Activated CD4-positive, alpha-beta T cell treated with anti-CD3 and anti-CD28 coated beads, Interleukin-2, amount 50 U/mL, for 16 hours (primary cell): Measurements from ENCODE around the gene KIF1A.
"Not testable (repeated sequence)": the region's sequence is repeated elsewhere in the genome, so short reads cannot be mapped to it uniquely, and the experiment has no call there.

ENCODE experiments used
- DNase-seq: peaks from one replicate; pipeline ENCODE4 v3.0.0-alpha.2; 2020

KIF1A gene

DNA sequence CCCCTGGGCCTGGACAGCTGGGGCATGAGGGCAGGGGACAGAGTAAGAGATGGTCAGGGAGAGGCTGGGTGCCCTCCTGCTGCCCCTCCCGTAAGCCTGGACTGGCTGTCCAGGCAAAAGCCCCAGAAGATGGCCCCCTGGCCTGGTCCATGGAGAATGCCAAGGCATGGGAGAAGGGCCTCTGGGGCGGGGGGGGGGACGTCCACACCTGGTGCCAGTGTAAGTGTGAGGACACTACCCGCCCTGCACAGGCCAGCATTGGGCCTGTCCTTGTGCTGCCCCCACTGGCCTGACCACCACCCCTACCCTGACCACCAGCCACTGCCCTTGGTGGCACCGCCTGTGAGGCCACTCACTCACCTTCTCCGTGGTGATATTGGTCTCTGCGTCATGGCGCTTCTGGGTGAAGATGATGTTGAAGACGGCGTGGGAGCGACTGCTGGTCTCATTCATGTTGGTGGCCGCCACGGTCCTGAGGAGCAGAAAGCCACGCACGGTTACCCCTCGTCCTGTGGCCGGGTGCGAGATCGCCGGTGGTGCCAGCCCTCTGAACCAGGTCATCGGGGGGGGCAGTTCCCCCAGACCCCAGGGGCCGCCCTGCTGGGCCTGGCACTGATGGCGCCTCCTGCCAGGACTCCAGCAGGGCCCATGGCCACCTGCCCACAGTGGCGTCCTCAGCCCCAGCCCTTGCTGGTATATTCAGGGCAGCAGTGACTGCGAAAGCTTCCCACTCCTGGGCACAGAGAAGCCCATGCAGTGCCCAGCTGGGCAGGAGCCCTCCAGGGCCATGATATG, 35.2 kb downstream of the KIF1A start:
- DNase-seq, result no peak

DNA sequence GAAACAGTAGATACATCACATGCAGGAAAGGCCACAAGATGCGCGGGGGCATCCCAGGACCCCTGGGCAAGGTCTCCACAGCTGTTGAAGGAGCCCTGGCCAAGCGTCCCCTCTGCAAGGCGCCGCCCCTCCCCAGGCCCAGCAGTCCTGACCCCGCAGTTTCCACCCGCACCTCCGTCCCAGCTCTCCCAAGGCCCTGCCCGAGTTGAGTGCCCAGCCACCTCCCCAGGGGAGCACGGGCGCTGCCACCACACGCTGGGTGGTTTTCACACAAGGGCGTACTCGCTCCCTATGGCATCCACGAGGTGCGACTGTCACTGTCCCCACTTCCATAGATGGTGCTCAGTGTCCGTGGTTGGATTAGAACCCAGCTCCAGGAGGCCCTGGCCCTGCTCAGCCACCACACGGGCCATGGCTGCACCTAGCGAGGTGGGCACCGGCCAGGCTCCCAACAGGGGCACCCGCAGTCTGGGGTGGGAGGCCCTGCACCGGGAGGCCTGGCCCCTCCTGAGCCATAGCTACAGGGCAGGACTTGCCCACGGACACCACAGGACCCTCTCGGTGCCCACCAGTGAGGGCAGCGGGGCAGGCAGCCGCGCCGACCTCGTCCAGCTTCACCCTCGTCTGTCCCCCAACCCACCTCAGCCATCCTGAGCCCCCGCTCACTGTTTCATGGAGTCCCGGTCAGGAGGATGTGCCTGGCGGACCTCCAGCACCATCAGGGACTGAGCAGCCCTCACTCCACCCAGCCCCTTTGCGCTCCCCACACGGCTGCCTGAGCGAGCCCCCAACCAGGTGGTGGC, 36.0 kb downstream of the KIF1A start:
- DNase-seq, result no peak

- no peak for DNase-seq
Measured at GRCh38 chr2:240782886-240783818, 36.9 kb downstream of the KIF1A start.

- DNase-seq, result no peak
Measured at GRCh38 chr2:240782221-240782885, 37.7 kb downstream of the KIF1A start.

DNA sequence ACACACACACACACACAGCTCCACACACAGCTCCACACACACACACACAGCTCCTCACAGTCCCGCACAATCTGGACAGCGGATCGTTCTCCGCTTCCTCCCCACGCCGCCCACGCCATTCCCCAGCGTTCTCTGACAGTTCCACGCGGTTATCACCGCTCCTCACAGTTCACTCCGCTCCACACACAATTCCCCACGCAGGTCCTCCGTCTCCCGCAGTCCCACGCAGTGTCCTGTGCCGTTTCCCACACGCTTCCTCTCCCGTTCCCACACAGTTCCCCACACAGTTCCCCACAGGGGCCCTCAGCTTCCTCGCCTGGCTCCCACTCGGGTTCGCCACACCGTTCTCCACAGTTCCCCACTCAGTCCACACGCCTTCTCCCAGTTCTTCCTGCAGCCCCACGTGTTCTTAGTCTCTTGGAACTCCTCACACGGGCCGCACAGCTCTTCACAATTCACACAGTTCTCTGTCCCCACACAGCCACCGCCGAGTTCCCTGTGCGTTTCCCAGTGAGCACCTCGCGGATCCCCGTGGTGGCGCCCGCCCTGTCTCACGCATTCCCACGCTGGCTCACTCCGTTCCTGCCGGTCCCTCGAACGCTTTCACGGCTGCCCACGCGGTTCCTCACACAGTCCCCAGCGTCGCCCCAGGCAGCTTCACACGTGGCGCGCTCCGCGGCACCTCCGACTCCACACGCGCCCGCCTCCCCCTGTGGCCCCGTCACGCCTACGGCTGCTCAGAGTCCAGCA, 38.4 kb downstream of the KIF1A start:
- DNase-seq, result no peak

- no peak for DNase-seq
Measured at GRCh38 chr2:240780023-240780700, 39.9 kb downstream of the KIF1A start.

GRCh38 chr2:240779250-240779832, 40.7 kb downstream of the KIF1A start:
- not testable (repeated sequence) for DNase-seq

DNA sequence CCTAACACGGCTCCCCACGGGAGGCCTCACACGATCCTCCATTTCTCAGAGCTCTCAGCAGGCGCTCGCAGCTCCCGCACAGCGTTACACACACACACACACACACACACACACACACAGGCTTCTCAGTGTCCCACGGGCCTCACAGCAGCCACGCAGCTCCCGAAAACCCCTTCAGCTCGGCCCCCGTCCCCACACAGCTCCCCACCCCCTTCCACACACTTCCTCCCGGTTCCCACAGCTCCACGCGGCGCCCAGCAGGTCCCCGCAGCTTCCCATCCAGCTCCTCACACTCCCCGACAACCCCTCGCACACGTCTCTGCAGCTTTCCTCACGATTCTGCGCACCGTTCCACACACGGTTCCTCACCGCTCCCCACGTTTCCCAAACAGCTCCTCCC, 41.6 kb downstream of the KIF1A start:
- DNase-seq, result no peak

DNA sequence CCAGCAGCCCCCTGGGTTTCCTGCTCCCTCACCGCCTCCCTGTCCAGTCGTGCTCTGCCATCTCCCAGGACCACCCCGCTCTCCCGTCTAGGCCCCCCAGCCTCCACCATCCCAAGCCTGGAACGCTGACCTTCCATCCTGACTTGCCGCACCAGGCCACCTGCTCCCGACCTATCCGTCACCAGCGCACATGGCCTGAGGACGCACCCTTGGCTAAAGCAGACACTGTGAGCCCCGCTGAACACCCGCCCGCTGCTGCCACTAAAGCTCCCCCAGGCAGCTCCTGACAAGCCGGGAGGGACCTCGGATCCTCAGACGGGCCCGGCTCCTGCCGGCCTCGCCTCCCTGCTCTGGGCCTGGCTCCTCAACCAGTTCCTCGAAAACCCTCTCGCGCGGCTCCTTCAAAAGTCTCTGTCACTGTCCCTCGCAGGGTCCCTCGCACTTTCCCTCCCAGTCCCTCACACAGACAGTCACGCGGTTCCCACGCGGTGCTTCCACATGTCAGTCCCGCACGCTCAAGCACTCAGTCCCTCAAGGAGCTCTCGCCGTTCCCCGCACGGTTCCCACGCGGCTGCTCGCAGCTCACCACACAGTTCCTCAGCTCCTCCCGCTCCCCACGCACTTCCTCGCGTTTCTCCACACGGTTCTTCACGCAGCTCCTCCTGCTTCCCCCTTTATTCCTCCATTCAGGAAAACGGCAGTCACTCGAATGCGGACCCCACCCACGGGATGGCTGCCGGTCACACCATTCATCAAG, 42.4 kb downstream of the KIF1A start:
- DNase-seq, result no peak

DNA sequence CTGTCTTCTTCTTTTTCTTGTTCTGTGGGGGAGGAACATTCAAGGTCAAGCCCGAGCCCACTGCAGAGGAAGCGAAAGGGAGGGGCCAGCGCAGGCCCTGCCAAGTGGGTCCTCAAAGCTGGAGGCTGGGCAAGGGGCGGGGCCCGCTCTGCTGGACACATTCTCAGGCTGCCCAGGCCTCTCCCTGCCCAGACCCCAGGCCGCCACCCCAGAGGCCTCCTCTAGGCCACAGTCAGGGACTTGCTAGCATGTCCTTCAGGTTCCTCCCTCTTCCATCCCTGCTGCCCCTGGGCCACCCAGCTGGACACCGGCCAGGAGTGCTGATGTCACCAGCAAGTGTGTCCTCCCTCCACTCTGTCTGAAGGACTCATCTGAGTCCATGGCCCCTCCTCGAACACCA, 44.1 kb downstream of the KIF1A start:
- DNase-seq, result no peak

GRCh38 chr2:240774856-240775255, 45.2 kb downstream of the KIF1A start:
- no peak for DNase-seq

GRCh38 chr2:240769096-240769495, 50.9 kb downstream of the KIF1A start:
- no peak for DNase-seq

GRCh38 chr2:240768216-240768615, 51.8 kb downstream of the KIF1A start:
- no peak for DNase-seq

DNA sequence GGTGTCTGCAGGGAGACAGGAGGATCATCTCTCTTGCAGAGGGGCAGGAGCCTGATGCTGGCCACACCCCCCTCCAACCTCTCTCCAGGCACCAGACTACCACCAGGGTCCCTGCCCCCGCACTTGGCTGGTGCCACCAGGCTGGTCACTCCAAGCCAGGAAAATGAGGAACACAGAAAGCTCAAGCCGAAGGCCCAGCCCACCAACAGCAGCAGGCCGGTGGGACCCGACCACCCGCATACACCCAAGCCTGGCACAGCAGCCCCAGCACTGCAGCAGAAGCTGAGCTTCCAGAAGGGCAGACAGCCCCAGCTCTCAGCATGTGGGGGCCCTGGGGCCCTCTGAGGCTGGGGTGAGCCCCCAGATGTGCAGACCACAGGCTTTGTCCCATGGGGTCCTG, 52.7 kb downstream of the KIF1A start:
- no peak for DNase-seq

GRCh38 chr2:240766072-240766471, 53.9 kb downstream of the KIF1A start:
- DNase-seq, result no peak

GRCh38 chr2:240765007-240765406, 55.0 kb downstream of the KIF1A start:
- no peak for DNase-seq

DNA sequence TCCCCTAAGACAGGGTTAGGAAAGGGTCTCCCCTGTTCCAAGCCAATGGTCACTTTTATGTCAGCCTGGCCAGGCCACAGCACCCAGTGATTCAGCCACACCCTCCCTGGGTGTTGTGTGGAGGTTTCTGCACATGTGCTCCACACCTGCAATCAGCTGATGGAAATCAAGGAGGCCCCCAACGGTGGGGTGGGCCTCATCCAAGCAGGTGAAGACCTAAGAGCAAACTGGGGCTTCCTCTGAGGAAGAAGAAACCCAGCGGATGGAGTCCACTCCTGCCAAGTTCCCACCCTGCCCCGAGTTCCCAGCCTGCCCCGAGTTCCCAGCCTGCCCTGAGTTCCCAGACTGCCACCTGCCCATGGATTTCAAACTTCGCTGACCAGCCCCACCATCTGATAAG, 55.4 kb downstream of the KIF1A start:
- no peak for DNase-seq

- DNase-seq, result no peak
Measured at GRCh38 chr2:240762971-240763370, 57.0 kb downstream of the KIF1A start.

GRCh38 chr2:240762249-240762648, 57.8 kb downstream of the KIF1A start:
- no peak for DNase-seq
